Mesenchymal stem cell (in vitro differentiated cells and primary cell): ENCODE data around the gene MISP3.

Experiments
- DNase-seq: peaks from one replicate; pipeline ENCODE4 v3.0.0-alpha.2; 2013
- H2AFZ ChIP-seq: one replicate; pipeline ENCODE4 v1.6.1; 2013; ENCODE audit warnings: low read depth, mild to moderate bottlenecking, control low read depth, inconsistent platforms, low read length, moderate library complexity
- H2AK5ac ChIP-seq: 2 replicates; pipeline ENCODE4 v1.6.1; 2013; ENCODE audit warnings: low read length, moderate library complexity, mild to moderate bottlenecking, inconsistent platforms; ENCODE audit not compliant: severe bottlenecking
- H2BK120ac ChIP-seq: one replicate; pipeline ENCODE4 v1.6.1; 2013; ENCODE audit warnings: low read depth, mild to moderate bottlenecking, inconsistent platforms, low read length, moderate library complexity
- H2BK12ac ChIP-seq, 2 experiments: one replicate each; pipeline ENCODE4 v1.6.1; 2013; ENCODE audit warnings: inconsistent platforms in 2 of 2, low read length in 2 of 2, mild to moderate bottlenecking in 2 of 2, moderate library complexity in 2 of 2, control low read depth in 1 of 2
- H2BK15ac ChIP-seq: one replicate; pipeline ENCODE4 v1.6.1; 2013; ENCODE audit warnings: mild to moderate bottlenecking, low read depth, inconsistent platforms; ENCODE audit not compliant: poor library complexity, severe bottlenecking
- H2BK5ac ChIP-seq: 2 replicates; pipeline ENCODE4 v1.6.1; 2013; ENCODE audit warnings: low read depth, mild to moderate bottlenecking, low read length, control low read depth, inconsistent platforms; ENCODE audit not compliant: poor library complexity, severe bottlenecking
- H3K14ac ChIP-seq, 2 experiments: one replicate each; pipeline ENCODE4 v1.6.1; 2013; ENCODE audit warnings: inconsistent platforms in 2 of 2, low read length in 2 of 2, control low read depth in 1 of 2, mild to moderate bottlenecking in 1 of 2, moderate library complexity in 1 of 2
- H3K18ac ChIP-seq, 2 experiments: one replicate each; pipeline ENCODE4 v1.6.1; 2013; ENCODE audit warnings: inconsistent platforms in 2 of 2, low read length in 2 of 2, control low read depth in 1 of 2, low read depth in 1 of 2, mild to moderate bottlenecking in 1 of 2
- H3K23ac ChIP-seq, 2 experiments: one replicate each; pipeline ENCODE4 v1.6.1; 2013; ENCODE audit warnings: inconsistent platforms in 2 of 2, low read length in 2 of 2, mild to moderate bottlenecking in 2 of 2, moderate library complexity in 2 of 2, control low read depth in 1 of 2
- H3K27ac ChIP-seq: 2 replicates; pipeline ENCODE4 v1.5.1; 2013; ENCODE audit warnings: mild to moderate bottlenecking, moderate library complexity, low read length, control low read depth, inconsistent platforms; ENCODE audit not compliant: poor library complexity, severe bottlenecking
- H3K27me3 ChIP-seq, 2 experiments: 2 replicates each; pipeline versions ENCODE4 v1.6.1 to v1.7.0; 2013; ENCODE audit warnings: low read length in 2 of 2, mild to moderate bottlenecking in 2 of 2, moderate library complexity in 2 of 2, control low read depth in 1 of 2, inconsistent platforms in 1 of 2; ENCODE audit not compliant: control insufficient read depth in 1 of 2, insufficient read depth in 1 of 2
- H3K36me3 ChIP-seq, 2 experiments: 2 replicates each; pipeline versions ENCODE4 v1.6.1 to v1.7.0; 2013; ENCODE audit warnings: low read length in 2 of 2, control low read depth in 1 of 2, inconsistent platforms in 1 of 2, low read depth in 1 of 2, mild to moderate bottlenecking in 1 of 2; ENCODE audit not compliant: insufficient read depth in 2 of 2, control insufficient read depth in 1 of 2
- H3K4ac ChIP-seq, 2 experiments: one replicate each; pipeline ENCODE4 v1.6.1; 2013; ENCODE audit warnings: inconsistent platforms in 2 of 2, low read length in 2 of 2, mild to moderate bottlenecking in 2 of 2, moderate library complexity in 2 of 2, control low read depth in 1 of 2, low read depth in 1 of 2
- H3K4me1 ChIP-seq: 2 replicates; pipeline ENCODE4 v1.6.1; 2013; ENCODE audit warnings: low read depth, low read length, control low read depth; ENCODE audit not compliant: control insufficient read depth, insufficient read depth
- H3K4me2 ChIP-seq: 2 replicates; pipeline ENCODE4 v1.6.1; 2013; ENCODE audit warnings: low read length, mild to moderate bottlenecking, inconsistent platforms; ENCODE audit not compliant: poor library complexity, severe bottlenecking
- H3K4me3 ChIP-seq, 2 experiments: 2 replicates each; pipeline versions ENCODE4 v1.5.1 to v1.7.0; 2013; ENCODE audit warnings: low read length in 2 of 2, mild to moderate bottlenecking in 2 of 2, control low read depth in 1 of 2, low read depth in 1 of 2; ENCODE audit not compliant: insufficient read depth in 1 of 2
- H3K79me1 ChIP-seq: replicated peaks from 2 replicates; pipeline ENCODE4 v1.6.1; 2013; ENCODE audit warnings: mild to moderate bottlenecking, control low read depth, low read length, inconsistent platforms; ENCODE audit not compliant: poor library complexity, severe bottlenecking
- H3K9ac ChIP-seq: 2 replicates; pipeline ENCODE4 v1.7.0; 2013; ENCODE audit warnings: mild to moderate bottlenecking, low read length, moderate library complexity
- H3K9me3 ChIP-seq: 2 replicates; pipeline ENCODE4 v1.7.0; 2013; ENCODE audit warnings: mild to moderate bottlenecking, low read length; ENCODE audit not compliant: control insufficient read depth
- H4K8ac ChIP-seq: one replicate; pipeline ENCODE4 v1.6.1; 2013; ENCODE audit warnings: inconsistent platforms, mild to moderate bottlenecking, low read length, moderate library complexity
- H4K91ac ChIP-seq: one replicate; pipeline ENCODE4 v1.6.1; 2013; ENCODE audit warnings: mild to moderate bottlenecking, low read length, inconsistent platforms
- WGBS: methylation state at CpG from one replicate; pipeline ENCODE4 v1.1.7; 2013; ENCODE audit warnings: mixed read lengths; 5-methylcytosine and 5-hydroxymethylcytosine counted together

The MISP3 gene

GRCh38 chr19:14085309-14085995 is 12.9 kb downstream of the MISP3 start, which contains the start of gene C19orf67:
C19orf67 (minus strand) TSS chr19:14085783; CDS start chr19:14085627, 156 bp downstream.
- no peak within 1 kb of the TSS for H2BK5ac ChIP-seq
- H3K4ac ChIP-seq, result no peak within 1 kb of the TSS
- no peak within 1 kb of the TSS for H2BK15ac ChIP-seq
- H3K14ac ChIP-seq, result no peak within 1 kb of the TSS
- H3K23ac ChIP-seq, result no peak within 1 kb of the TSS
- peaks cover 10 to 23% of the 10 kb centered on the region in 2 experiments for H3K36me3 ChIP-seq
- no peaks in the 10 kb centered on the region for H3K9me3 ChIP-seq
- H4K8ac ChIP-seq, result no peak within 1 kb of the TSS
- no peak within 1 kb of the TSS for H2AFZ ChIP-seq
- H3K4me2 ChIP-seq, result no peak within 1 kb of the TSS
- H3K27ac ChIP-seq, result no peak within 1 kb of the TSS
- H3K79me1 ChIP-seq, result peaks cover 11% of the 10 kb centered on the region
- H3K4me3 ChIP-seq, result no peak within 1 kb of the TSS
- no peak within 1 kb of the TSS for H2AK5ac ChIP-seq
- DNase-seq, result no peak
- no peaks in the 10 kb centered on the region for H3K27me3 ChIP-seq
- peaks cover 13% of the 10 kb centered on the region for H3K4me1 ChIP-seq
- H2BK120ac ChIP-seq, result no peak within 1 kb of the TSS
- no peak within 1 kb of the TSS for H3K18ac ChIP-seq
- H4K91ac ChIP-seq, result no peak within 1 kb of the TSS
- WGBS, result 59% methylated on average over 54 of the region's 54 CpGs
- H3K9ac ChIP-seq, result no peak within 1 kb of the TSS
- no peak within 1 kb of the TSS for H2BK12ac ChIP-seq

GRCh38 chr19:14086098-14086497 is 13.5 kb downstream of the MISP3 start:
- DNase-seq, result no peak
- WGBS, result no CpG with 5 or more reads among the region's 5 CpGs
- H3K79me1 ChIP-seq, result peaks cover 11% of the 10 kb centered on the region
- H3K27me3 ChIP-seq, result no peaks in the 10 kb centered on the region
- H3K4ac ChIP-seq, result no peak overlapping the region
- no peak overlapping the region for H3K18ac ChIP-seq
- H2BK120ac ChIP-seq, result no peak overlapping the region
- no peak overlapping the region for H4K8ac ChIP-seq
- H3K4me3 ChIP-seq, result no peak overlapping the region
- H3K9me3 ChIP-seq, result no peaks in the 10 kb centered on the region
- H3K27ac ChIP-seq, result no peak overlapping the region
- H3K14ac ChIP-seq, result no peak overlapping the region
- no peak overlapping the region for H3K9ac ChIP-seq
- H3K4me1 ChIP-seq, result peaks cover 11% of the 10 kb centered on the region
- no peak overlapping the region for H2AK5ac ChIP-seq
- H2BK12ac ChIP-seq, result no peak overlapping the region
- H4K91ac ChIP-seq, result no peak overlapping the region
- no peak overlapping the region for H3K23ac ChIP-seq
- no peak overlapping the region for H2BK15ac ChIP-seq
- no peak overlapping the region for H2BK5ac ChIP-seq
- H2AFZ ChIP-seq, result no peak overlapping the region
- no peak overlapping the region for H3K4me2 ChIP-seq
- H3K36me3 ChIP-seq, result peaks cover 10 to 23% of the 10 kb centered on the region in 2 experiments

- H3K4me1 ChIP-seq, result peaks cover 13% of the 10 kb centered on the region
- H2BK120ac ChIP-seq, result no peak overlapping the region
- H3K27ac ChIP-seq, result no peak overlapping the region
- no peak overlapping the region for H3K18ac ChIP-seq
- peak overlapping the region; percentile 62 for H3K9ac ChIP-seq
- WGBS, result 92% methylated on average over 30 of the region's 30 CpGs
- DNase-seq, result no peak
- H2AK5ac ChIP-seq, result no peak overlapping the region
- peaks cover 8% of the 10 kb centered on the region for H3K9me3 ChIP-seq
- H4K91ac ChIP-seq, result no peak overlapping the region
- H3K79me1 ChIP-seq, result peaks cover 8% of the 10 kb centered on the region
- no peak overlapping the region for H2AFZ ChIP-seq
- peak overlapping the region; percentile 77 for H3K4me2 ChIP-seq
- H4K8ac ChIP-seq, result no peak overlapping the region
- no peak overlapping the region for H3K14ac ChIP-seq
- no peak overlapping the region for H3K4ac ChIP-seq
- peak overlapping the region in 1 of 2 experiments; percentile 73 for H3K4me3 ChIP-seq
- H3K27me3 ChIP-seq, result no peaks in the 10 kb centered on the region
- H3K23ac ChIP-seq, result no peak overlapping the region
- H2BK15ac ChIP-seq, result no peak overlapping the region
- no peak overlapping the region for H2BK12ac ChIP-seq
- peaks cover 16 to 22% of the 10 kb centered on the region in 2 experiments for H3K36me3 ChIP-seq
- H2BK5ac ChIP-seq, result no peak overlapping the region
Measured at GRCh38 chr19:14088634-14089411, 16.2 kb downstream of the MISP3 start.

GRCh38 chr19:14089412-14089661 is 16.8 kb downstream of the MISP3 start:
- WGBS, result 25% methylated on average over 13 of the region's 16 CpGs
- Histone ChIP-seq H3K4me1 (peaks cover 13% of the 10 kb centered on the region), H3K4me2 (peak overlapping the region; percentile 77), H3K4me3 (peak overlapping the region; percentile 73 to 75), H4K8ac (no peak overlapping the region), H3K9me3 (peaks cover 8% of the 10 kb centered on the region), H2AK5ac (no peak overlapping the region), H3K27ac (no peak overlapping the region), H3K18ac (peak overlapping the region in 1 of 2 experiments; percentile 29), H2BK5ac (no peak overlapping the region), H3K23ac (no peak overlapping the region), H3K14ac (peak overlapping the region in 1 of 2 experiments; percentile 56), H4K91ac (no peak overlapping the region), H3K79me1 (peaks cover 8% of the 10 kb centered on the region), H3K4ac (no peak overlapping the region), H2AFZ (no peak overlapping the region), H3K36me3 (peaks cover 16 to 22% of the 10 kb centered on the region in 2 experiments), H2BK15ac (no peak overlapping the region), H3K27me3 (no peaks in the 10 kb centered on the region), H2BK120ac (no peak overlapping the region), H3K9ac (peak overlapping the region; percentile 62), H2BK12ac (no peak overlapping the region)
- no peak for DNase-seq
